Stimulated activated CD8-positive, alpha-beta memory T cell treated with anti-CD3 and anti-CD28 coated beads, Interleukin-7, amount 100 ng/mL, for 1 hour (primary cell): ENCODE results near the gene TMEM61.

ENCODE experiments used
- DNase-seq, 2 donors: peaks; one replicate each; pipeline ENCODE4 v3.0.0-alpha.2; 2020; ENCODE audit warnings: low read depth in 2 of 2

TMEM61 gene

GRCh38 chr1:54985556-54985955, 5.1 kb downstream of the TMEM61 start:
- DNase-seq = no peak

DNA sequence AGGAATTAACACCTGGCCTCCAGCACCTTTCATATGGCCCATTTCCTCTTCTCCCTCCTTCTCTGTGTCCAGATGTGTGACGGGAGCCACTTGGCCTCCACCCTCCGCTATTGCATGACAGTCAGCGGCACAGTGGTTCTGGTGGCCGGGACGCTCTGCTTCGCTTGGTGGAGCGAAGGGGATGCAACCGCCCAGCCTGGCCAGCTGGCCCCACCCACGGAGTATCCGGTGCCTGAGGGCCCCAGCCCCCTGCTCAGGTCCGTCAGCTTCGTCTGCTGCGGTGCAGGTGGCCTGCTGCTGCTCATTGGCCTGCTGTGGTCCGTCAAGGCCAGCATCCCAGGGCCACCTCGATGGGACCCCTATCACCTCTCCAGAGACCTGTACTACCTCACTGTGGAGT, 5.6 kb downstream of the TMEM61 start:
- DNase-seq = no peak

GRCh38 chr1:54986533-54986932, 6.1 kb downstream of the TMEM61 start:
- no peak for DNase-seq

DNA sequence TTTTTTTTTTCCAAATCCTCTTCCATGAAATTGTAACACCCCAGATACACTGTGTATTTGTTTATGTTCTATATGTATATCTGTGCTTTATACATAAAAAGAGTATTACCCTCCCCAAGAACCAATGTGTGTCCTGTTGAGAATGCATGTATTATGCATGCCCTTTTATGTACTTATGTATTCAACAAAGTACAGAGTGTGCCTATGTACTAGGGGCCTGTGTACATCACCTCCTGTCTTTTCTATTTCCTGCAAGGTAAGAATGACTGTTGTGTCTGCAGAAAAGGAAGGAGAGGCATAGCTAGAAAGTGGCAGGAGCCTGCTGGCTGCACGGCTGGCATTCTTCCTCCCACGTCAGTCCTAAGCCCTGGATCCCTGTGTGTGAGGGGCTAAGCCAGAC, 7.0 kb downstream of the TMEM61 start:
- no peak for DNase-seq

- DNase-seq = no peak
Measured at GRCh38 chr1:54987919-54988705, 7.7 kb downstream of the TMEM61 start.

GRCh38 chr1:54988975-54989374, 8.5 kb downstream of the TMEM61 start:
- DNase-seq = no peak

DNA sequence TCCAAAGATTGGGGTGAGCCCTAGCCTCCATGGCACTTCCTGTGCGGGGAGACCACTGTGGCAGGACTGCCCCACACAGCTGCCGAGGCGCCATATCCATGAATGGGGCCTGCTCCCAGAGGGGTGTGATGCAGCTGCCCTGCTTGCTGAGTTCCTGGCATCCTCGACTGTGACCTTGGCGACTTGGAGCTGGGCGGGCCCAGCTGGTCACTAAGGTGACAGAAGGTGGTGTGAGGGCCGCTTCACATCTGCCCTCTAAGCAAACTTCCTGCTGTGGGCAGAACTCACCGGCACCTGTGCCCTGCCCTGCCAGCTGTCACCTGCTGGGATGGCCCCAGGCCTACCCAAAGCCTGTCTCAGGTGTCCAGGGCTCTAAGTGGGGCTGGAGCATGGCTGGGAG, 9.0 kb downstream of the TMEM61 start:
- no peak for DNase-seq

DNA sequence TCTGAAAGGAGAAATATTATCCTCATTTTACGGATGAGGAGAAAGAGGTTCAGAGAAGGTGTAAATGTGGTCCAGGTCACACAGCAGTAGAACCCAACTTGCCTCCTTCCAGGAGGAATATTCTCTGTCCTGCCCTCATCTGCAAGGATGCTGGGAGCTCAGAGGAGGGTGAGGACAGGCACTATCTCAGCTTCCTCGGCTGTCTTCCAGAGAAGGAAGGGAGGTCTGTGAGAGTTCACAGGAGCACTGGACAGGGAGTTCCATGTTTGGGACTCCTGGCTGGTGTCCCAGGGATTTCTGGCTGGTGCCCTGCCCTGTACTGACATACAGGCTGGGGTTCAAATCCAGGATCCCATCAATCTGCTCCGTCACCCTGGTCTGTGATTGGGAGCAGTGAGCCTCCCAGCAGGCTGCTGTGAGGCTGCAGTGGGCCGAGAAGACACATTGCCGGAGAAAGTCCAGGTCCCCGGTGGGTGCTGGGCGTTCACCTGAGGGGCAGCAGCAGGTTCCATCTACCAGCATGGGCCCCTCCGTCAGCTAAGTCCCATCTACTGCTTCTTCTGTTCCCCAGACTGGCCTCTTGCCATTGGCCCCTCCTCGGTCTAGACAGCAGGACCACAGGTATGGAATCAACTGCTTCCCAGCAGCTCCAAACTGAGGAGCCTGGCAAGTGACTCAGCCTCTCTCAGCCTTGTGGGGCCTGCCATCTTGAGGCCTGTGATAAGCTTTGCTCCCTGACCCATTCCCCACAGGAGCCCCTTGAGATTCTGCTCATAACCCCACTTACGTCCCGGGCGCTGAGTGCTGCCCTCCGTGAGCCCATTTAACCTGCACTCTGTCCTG, 9.8 kb downstream of the TMEM61 start:
- no peak for DNase-seq

DNA sequence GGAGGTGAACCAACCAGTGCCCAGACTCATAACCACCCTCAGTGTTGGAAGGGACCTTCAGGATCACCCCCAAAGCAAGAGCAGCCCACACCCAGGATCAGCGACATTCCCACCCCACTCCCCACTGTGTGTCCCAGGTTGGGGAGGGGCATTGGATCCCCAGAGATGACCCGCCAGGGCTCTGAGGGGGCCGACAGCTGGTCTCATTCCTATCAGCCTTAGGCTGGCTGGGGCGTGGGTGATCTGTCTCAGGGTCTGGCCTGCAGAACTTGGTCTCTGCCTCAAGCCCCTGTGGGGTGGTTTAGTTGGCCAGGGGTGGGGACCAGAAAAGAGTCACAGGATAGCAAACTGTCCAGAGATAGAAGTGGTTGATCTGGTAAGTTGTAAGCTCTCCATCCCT, 10.5 kb downstream of the TMEM61 start:
- no peak for DNase-seq

- DNase-seq = no peak
Measured at GRCh38 chr1:54991939-54992338, 11.5 kb downstream of the TMEM61 start.

GRCh38 chr1:54993140-54993539, 12.7 kb downstream of the TMEM61 start:
- no peak for DNase-seq

- no peak for DNase-seq
Measured at GRCh38 chr1:54994355-54994990, 14.0 kb downstream of the TMEM61 start.

DNA sequence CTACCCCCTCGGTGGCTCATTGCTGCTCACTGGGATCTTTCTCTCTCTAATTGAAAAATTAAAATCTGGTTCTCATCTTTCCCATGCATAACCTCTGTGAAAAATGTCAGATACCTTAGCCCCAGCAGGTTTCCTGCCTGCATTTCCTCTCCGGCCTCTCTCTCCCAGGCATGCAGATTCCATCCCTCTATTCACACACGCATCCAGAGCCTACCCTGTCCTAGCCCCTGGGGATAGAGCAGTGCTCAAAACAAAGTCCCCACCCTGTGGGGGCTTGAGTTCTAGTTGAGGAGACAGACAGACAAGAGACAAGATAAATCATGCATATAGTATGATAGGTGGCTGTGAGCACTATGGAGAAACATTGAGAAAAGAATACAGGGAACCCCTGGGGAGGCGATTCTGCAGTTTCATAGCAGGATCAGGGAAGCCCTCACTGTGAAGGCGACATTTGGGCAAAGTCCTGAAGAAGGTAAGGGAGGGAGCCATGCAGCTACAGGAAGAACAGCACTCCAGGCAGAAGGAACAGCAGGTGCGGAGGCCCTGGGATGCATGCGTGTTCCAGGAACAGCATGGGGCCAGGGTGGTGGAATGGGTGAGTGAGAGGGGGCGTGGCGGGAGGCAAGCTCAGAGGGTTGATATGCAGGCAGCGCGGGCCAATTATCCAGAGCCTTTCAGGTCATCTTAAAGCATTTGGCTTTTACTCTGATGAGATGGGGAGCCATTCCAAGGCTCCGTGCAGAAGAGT, 14.8 kb downstream of the TMEM61 start:
- DNase-seq = no peak

- no peak for DNase-seq
Measured at GRCh38 chr1:54995835-54996234, 15.4 kb downstream of the TMEM61 start.

- peak; percentile 56 to 63 for DNase-seq
Measured at GRCh38 chr1:54996359-54996868, 16.0 kb downstream of the TMEM61 start.

- no peak for DNase-seq
Measured at GRCh38 chr1:54996869-54997710, 16.7 kb downstream of the TMEM61 start.

DNA sequence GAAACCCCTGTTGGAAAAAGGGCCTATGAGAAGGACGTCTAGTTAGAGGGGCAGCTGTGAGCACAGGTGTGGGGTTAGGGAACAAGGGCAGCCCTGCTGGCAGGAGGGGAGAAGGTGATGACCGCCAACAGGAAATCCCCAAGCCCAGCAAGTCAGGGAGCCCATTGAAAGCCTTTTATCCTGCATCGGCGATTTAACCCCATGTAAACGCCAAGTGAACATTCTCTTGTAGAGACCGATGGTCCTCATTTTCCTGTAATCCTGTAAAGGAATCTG, 17.2 kb downstream of the TMEM61 start:
- DNase-seq = no peak

DNA sequence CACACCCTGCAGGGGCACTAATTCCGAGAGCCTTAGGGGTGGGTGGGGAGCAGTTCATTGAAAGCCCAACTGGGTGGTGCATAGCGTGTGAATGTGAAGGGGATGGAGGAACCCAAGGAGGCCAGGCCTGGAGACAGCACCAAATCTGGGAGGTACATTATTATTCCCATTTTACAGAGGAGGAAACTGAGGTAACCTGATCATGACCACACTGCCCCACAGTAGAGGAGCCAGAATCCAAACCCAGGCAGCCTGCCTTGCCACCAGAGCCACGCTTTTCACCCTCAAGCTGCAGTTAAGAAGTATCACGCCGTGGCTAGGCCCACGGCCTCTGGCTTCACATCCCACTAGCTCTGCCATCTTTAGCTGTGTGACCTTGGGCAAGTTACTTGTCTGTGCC, 17.7 kb downstream of the TMEM61 start:
- no peak for DNase-seq

DNA sequence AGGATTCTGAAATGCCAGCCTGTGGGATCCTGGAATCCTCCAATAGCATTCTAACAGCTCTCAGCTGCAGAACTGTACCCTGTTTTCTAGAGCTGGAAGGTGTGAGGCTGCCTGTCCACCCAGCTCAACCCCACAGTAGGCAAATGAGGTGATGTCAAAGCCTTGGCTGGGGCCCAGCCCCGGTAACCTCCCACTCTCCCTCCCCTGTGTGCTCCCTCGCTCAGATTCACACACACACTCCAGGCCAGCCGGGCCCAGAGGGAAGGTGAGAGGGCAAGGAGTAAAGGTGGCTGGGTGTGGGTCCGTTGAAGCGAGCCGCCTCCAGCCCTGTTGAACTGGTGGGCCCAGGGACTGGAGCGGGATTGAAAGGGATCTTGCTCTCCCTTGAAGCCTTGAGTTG, 18.2 kb downstream of the TMEM61 start, which contains the start of gene BSND:
Gene BSND (plus strand): TSS at position 257 of the 400 bp plus-strand sequence. CDS start 254 bp downstream, outside the sequence.
- no peak for DNase-seq

DNA sequence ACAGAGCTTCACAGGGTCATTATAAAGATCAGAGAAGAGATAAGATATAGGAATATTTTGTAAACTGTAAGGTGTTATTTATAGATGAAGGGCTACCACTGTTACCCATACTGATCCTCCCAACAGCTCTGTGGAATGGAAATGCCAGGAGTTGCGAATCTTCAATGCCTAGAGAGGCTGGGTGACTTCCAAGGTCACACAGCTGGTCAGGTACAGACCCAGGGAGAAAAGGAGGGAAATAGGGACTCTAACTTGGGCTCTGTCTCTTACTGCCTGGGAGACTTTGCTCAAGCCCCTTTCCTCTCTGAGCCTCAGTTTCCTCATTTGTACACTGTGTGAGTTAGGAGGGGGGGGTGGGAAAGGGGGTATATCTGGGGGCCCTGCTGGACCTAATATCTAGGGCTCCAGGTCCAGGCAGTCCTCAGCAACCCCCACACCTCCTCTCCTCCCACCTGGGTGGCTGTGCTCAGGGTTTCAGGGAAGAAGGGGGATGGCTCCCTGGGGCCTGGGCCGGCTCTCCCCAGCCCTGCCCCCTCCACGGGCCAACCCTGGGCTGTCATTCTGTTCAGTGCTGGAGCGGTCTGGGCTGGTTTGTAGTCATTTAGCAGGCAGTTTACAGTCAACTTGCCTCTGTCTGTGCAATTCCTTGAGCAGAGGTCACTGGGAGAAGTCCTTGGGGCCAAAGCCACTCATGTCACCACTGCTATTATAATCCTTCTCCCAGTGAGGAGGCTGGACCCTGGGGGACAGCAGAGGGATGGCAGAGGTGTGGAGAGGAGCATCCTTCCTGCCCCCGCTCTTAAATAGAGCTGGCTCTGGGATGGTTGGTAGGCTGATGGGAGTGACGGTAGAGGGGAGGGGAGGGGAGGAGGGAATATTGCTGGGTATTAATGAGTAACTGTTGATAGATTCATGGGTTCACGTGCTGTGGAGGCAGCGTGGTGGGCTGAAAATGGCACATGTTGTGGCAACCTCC, 20.0 kb downstream of the TMEM61 start:
- no peak for DNase-seq
